Panc1 (cell line): Measurements from ENCODE around the gene NEDD8.

Experiments
- CTCF ChIP-seq: fragments of 450-650 bp; IDR thresholded peaks from 2 replicates; pipeline ENCODE4 v1.5.1; 2017; ENCODE audit warnings: mild to moderate bottlenecking
- POLR2AphosphoS5 ChIP-seq: IDR thresholded peaks from 2 replicates; pipeline ENCODE4 v1.6.1; 2012; ENCODE audit warnings: mild to moderate bottlenecking, low read depth, low read length, moderate library complexity

- TF ChIP-seq CTCF (no peak), POLR2AphosphoS5 (no peak)
Measured at GRCh38 chr14:24219521-24219920, 12.6 kb downstream of the NEDD8 start.
